Prostate gland (tissue), 2 donors: Measurements from ENCODE around the gene HIGD1A. TPM values are rescaled to one million over a fixed set of nuclear protein-coding genes. Genes with fewer than 3 reads are reported as not detected.

ENCODE experiments used
- DNase-seq: peaks from one replicate; pipeline ENCODE4 v3.0.0-alpha.2; 2019; ENCODE audit warnings: low spot score
- H3K27ac ChIP-seq, 2 donors: fragments of 200-600 bp; sonication (generic); 2 replicates each; pipeline ENCODE4 v1.5.1; 2017 to 2019
- H3K27me3 ChIP-seq: fragments of 200-600 bp; sonication (generic); replicated peaks from 2 replicates; pipeline ENCODE4 v1.5.1; 2019; ENCODE audit not compliant: insufficient read depth
- H3K36me3 ChIP-seq, 2 donors: fragments of 200-600 bp; sonication (generic); 1 replicate in 1 of 2; 2 replicates in 1 of 2; pipeline versions ENCODE4 v1.5.1 to v1.8.1; 2017 to 2019
- H3K4me1 ChIP-seq: fragments of 200-600 bp; sonication (generic); replicated peaks from 2 replicates; pipeline ENCODE4 v1.5.1; 2019
- H3K4me3 ChIP-seq, 2 donors: fragments of 200-600 bp; sonication (generic); 2 replicates each; pipeline ENCODE4 v1.5.1; 2017 to 2019
- H3K9me3 ChIP-seq: fragments of 200-600 bp; sonication (generic); 2 replicates; pipeline ENCODE4 v1.5.1; 2017
- CTCF ChIP-seq, 4 experiments: fragments of 200-600 bp in 2 of 4; fragments of 450-650 bp in 2 of 4; sonication (generic) in 2 of 4; IDR thresholded peaks; 1 replicate in 3 of 4; 2 replicates in 1 of 4; pipeline ENCODE4 v1.5.1; 2016 to 2019; ENCODE audit warnings: antibody characterized with exemption in 4 of 4, mild to moderate bottlenecking in 2 of 4, moderate library complexity in 2 of 4
- POLR2A ChIP-seq: fragments of 450-650 bp; IDR thresholded peaks from one replicate; pipeline ENCODE4 v1.6.1; 2016; ENCODE audit warnings: antibody characterized with exemption, mild to moderate bottlenecking
- POLR2AphosphoS5 ChIP-seq: sonication (generic); formaldehyde crosslinking; IDR thresholded peaks from one replicate; pipeline ENCODE4 v1.6.1; 2017; ENCODE audit warnings: antibody characterized with exemption
- WGBS: methylation state at CpG from one replicate; pipeline ENCODE4 v1.1.5; 2018; 5-methylcytosine and 5-hydroxymethylcytosine counted together
- intact Hi-C: fragments of 100-400 bp; cut with DNase I; formaldehyde crosslinking; loops from one replicate; pipeline ENCODE4 v1.14.2; 2022
- total RNA-seq, 2 donors: library from RNA; depleted of rRNA; stranded (reverse); fragments of >200 nt; gene quantifications; one replicate each; pipeline ENCODE4 v1.1.0, GENCODE V29; 2016

The HIGD1A gene
- total RNA-seq, 2 donors from 2014 or later: 91.0 to 135 TPM

GRCh38 chr3:42762046-42762724 is 42.1 kb downstream of the HIGD1A start:
- intact Hi-C loops: no loop called here

GRCh38 chr3:42758126-42758525 is 46.2 kb downstream of the HIGD1A start:
- Histone ChIP-seq H3K9me3 (no peaks in the 10 kb centered on the region), H3K36me3 (no peaks in the 10 kb centered on the region), H3K4me1 (no peaks in the 10 kb centered on the region), H3K27ac (no peak overlapping the region), H3K4me3 (no peak overlapping the region), H3K27me3 (no peaks in the 10 kb centered on the region)
- no peak for DNase-seq
- TF ChIP-seq CTCF (IDR thresholded peaks at IDR 0.05) (no peak), POLR2A (no peak), POLR2AphosphoS5 (no peak)
- 79% methylated on average over 11 of the region's 11 CpGs for whole genome bisulfite sequencing
- intact Hi-C loops: no loop called here

More at GRCh38 chr3:42762046-42762724, 42.1 kb downstream of the HIGD1A start:
- no peak overlapping the region for H3K4me3 ChIP-seq
- H3K27me3 ChIP-seq: no peaks in the 10 kb centered on the region
- DNase-seq: no peak
- no peaks in the 10 kb centered on the region for H3K9me3 ChIP-seq
- H3K36me3 ChIP-seq: no peaks in the 10 kb centered on the region
- WGBS: 62% methylated on average over 6 of the region's 6 CpGs
- TF ChIP-seq POLR2A (no peak), POLR2AphosphoS5 (no peak), CTCF (IDR thresholded peaks at IDR 0.05) (no peak)
- H3K4me1 ChIP-seq: no peaks in the 10 kb centered on the region
- no peak overlapping the region for H3K27ac ChIP-seq

GRCh38 chr3:42756681-42757213 is 47.5 kb downstream of the HIGD1A start:
- intact Hi-C loops: no loop called here
- Histone ChIP-seq H3K9me3 (no peaks in the 10 kb centered on the region), H3K4me1 (no peaks in the 10 kb centered on the region), H3K27ac (no peak overlapping the region), H3K27me3 (no peaks in the 10 kb centered on the region), H3K4me3 (no peak overlapping the region), H3K36me3 (no peaks in the 10 kb centered on the region)
- TF ChIP-seq POLR2A (no peak), CTCF (IDR thresholded peaks at IDR 0.05) (no peak), POLR2AphosphoS5 (no peak)
- WGBS: 96% methylated on average over 6 of the region's 6 CpGs
- DNase-seq: no peak

- intact Hi-C loops: no loop called here
- 62% methylated on average over 5 of the region's 5 CpGs for WGBS
- TF ChIP-seq POLR2AphosphoS5: no peak
- peak in 2 of 4 experiments; percentile 14 to 39 for TF ChIP-seq CTCF (IDR thresholded peaks at IDR 0.05)
- TF ChIP-seq POLR2A: no peak
- H3K4me3 ChIP-seq: no peak overlapping the region
- no peak overlapping the region for H3K27ac ChIP-seq
- no peaks in the 10 kb centered on the region for H3K9me3 ChIP-seq
- H3K36me3 ChIP-seq: no peaks in the 10 kb centered on the region
- H3K27me3 ChIP-seq: no peaks in the 10 kb centered on the region
- no peak for DNase-seq
- no peaks in the 10 kb centered on the region for H3K4me1 ChIP-seq
Measured at GRCh38 chr3:42755681-42756578, 48.4 kb downstream of the HIGD1A start.
